Hepatocyte (in vitro differentiated cells): Measurements from ENCODE around the gene SBK2.

Experiments used
- CTCF ChIP-seq: fragments of 200-600 bp; sonication (generic); IDR thresholded peaks from 2 replicates; pipeline ENCODE4 v1.5.1; 2016; ENCODE audit warnings: antibody characterized with exemption, mild to moderate bottlenecking; ENCODE audit not compliant: poor library complexity
- EZH2 ChIP-seq: fragments of 200-600 bp; sonication (generic); IDR thresholded peaks from 2 replicates; pipeline ENCODE4 v1.6.1; 2016; ENCODE audit warnings: antibody characterized with exemption, mild to moderate bottlenecking, borderline replicate concordance
- EZH2phosphoT487 ChIP-seq: fragments of 200-600 bp; sonication (generic); IDR thresholded peaks from one replicate; pipeline ENCODE4 v1.6.1; 2018; ENCODE audit warnings: antibody characterized with exemption, mild to moderate bottlenecking, low read depth, moderate library complexity; ENCODE audit not compliant: unreplicated experiment, severe bottlenecking

GRCh38 chr19:55552620-55553019, 15.7 kb upstream of the SBK2 start:
- TF ChIP-seq CTCF (no peak), EZH2phosphoT487 (no peak), EZH2 (no peak)
